ENCODE results near the gene CNNM2. TPM values are rescaled to one million over a fixed set of nuclear protein-coding genes. Genes with fewer than 3 reads are reported as not detected.

The CNNM2 gene
- total and polyA plus RNA-seq, 7 donors: 0.49 to 2.6 (median 1.3) TPM

- DNase-seq (no peak), ATAC-seq (no peak)
Measured at GRCh38 chr10:102894466-102895213, 23.5 kb upstream of the CNNM2 start.

GRCh38 chr10:102900006-102900405, 18.1 kb upstream of the CNNM2 start:
- Histone ChIP-seq H3K4me1 (no peaks in the 10 kb centered on the region), H3K4me3 (no peak overlapping the region), H3K36me3 (ENCODE audit: insufficient read depth in 1 of 2, low read depth in 1 of 2) (peaks cover 0 to 13% of the 10 kb centered on the region in 2 donors), H3K27ac (no peak overlapping the region), H3K27me3 (ENCODE audit: insufficient read depth in 3 of 3, low read length in 2 of 3) (no peaks in the 10 kb centered on the region), H3K9me3 (no peaks in the 10 kb centered on the region)
- WGBS, 3 donors: 79 to 85% (median 84%) methylated on average over 3 of the region's 3 CpGs
- TF ChIP-seq CTCF (IDR thresholded peaks at IDR 0.05): no peak
- intact Hi-C loops (cut with DNase I): loop anchor here (2.0 to 5.0 kb wide), 4 partner anchors 65 to 173 kb away; no protein-coding TSS in a partner anchor
- no peak for DNase-seq
- ATAC-seq: no peak

More at GRCh38 chr10:102894466-102895213, 23.5 kb upstream of the CNNM2 start:
- intact Hi-C loops (cut with DNase I): no loop called here
- Histone ChIP-seq H3K4me1 (no peaks in the 10 kb centered on the region), H3K9me3 (no peaks in the 10 kb centered on the region), H3K4me3 (no peak overlapping the region), H3K27ac (no peak overlapping the region), H3K27me3 (ENCODE audit: insufficient read depth in 3 of 3, low read length in 2 of 3) (no peaks in the 10 kb centered on the region), H3K36me3 (ENCODE audit: insufficient read depth in 1 of 2, low read depth in 1 of 2) (peaks cover 0 to 40% of the 10 kb centered on the region in 2 donors)
- TF ChIP-seq CTCF (IDR thresholded peaks at IDR 0.05): no peak
- 84 to 93% (median 88%) methylated on average over 4 of the region's 4 CpGs for WGBS, 3 donors

- no peaks in the 10 kb centered on the region for H3K9me3 ChIP-seq
- DNase-seq (no peak), ATAC-seq (no peak)
- peaks cover 0 to 6% of the 10 kb centered on the region in 2 donors for H3K36me3 ChIP-seq (ENCODE audit: insufficient read depth in 1 of 2, low read depth in 1 of 2)
- H3K27ac ChIP-seq: no peak overlapping the region
- intact Hi-C loops (cut with DNase I): loop anchor here in 1 of 2 donors (5.0 kb wide), 1 partner anchor 72 kb away; no protein-coding TSS in a partner anchor
- no peak for TF ChIP-seq CTCF (IDR thresholded peaks at IDR 0.05)
- no peaks in the 10 kb centered on the region for H3K27me3 ChIP-seq (ENCODE audit: insufficient read depth in 3 of 3, low read length in 2 of 3)
- no peaks in the 10 kb centered on the region for H3K4me1 ChIP-seq
- no peak overlapping the region for H3K4me3 ChIP-seq
Measured at GRCh38 chr10:102904346-102904745, 13.7 kb upstream of the CNNM2 start.

GRCh38 chr10:102906507-102906906, 11.6 kb upstream of the CNNM2 start:
- Histone ChIP-seq H3K4me1 (no peaks in the 10 kb centered on the region), H3K36me3 (ENCODE audit: insufficient read depth in 1 of 2, low read depth in 1 of 2) (no peaks in the 10 kb centered on the region), H3K27ac (no peak overlapping the region), H3K4me3 (no peak overlapping the region), H3K27me3 (ENCODE audit: insufficient read depth in 3 of 3, low read length in 2 of 3) (no peaks in the 10 kb centered on the region), H3K9me3 (no peaks in the 10 kb centered on the region)
- ATAC-seq: no peak
- TF ChIP-seq CTCF (IDR thresholded peaks at IDR 0.05): no peak
- DNase-seq: no peak
- intact Hi-C loops (cut with DNase I): no loop called here
- WGBS, 3 donors: 83 to 88% (median 86%) methylated on average over 4 of the region's 4 CpGs
